Right lobe of liver (tissue), 6 donors: Measurements from ENCODE around the gene EHD4. TPM values are rescaled to one million over a fixed set of nuclear protein-coding genes. Genes with fewer than 3 reads are reported as not detected.

Source experiments
- ATAC-seq, 4 donors: fragments of 200-7000 bp; cut with Tn5 transposase; one replicate each; pipeline ENCODE4 v1.9.1; 2020; ENCODE audit warnings: mild to moderate bottlenecking in 4 of 4, moderate library complexity in 4 of 4
- DNase-seq, 3 donors: peaks; one replicate each; pipeline ENCODE4 v3.0.0-alpha.2; 2020
- H3K27ac ChIP-seq, 3 donors: fragments of 200-600 bp; one replicate each; pipeline ENCODE4 v1.8.0; 2022
- H3K27me3 ChIP-seq, 2 donors: fragments of 200-600 bp; one replicate each; pipeline ENCODE4 v1.8.0; 2022
- H3K36me3 ChIP-seq, 4 donors: fragments of 200-600 bp; sonication (generic) in 1 of 4; one replicate each; pipeline versions ENCODE4 v1.5.1 to v1.8.0; 2017 to 2022; ENCODE audit warnings: control low read depth in 1 of 4
- H3K4me1 ChIP-seq, 4 donors: fragments of 200-600 bp; sonication (generic) in 1 of 4; one replicate each; pipeline versions ENCODE4 v1.5.1 to v1.8.0; 2017 to 2022; ENCODE audit warnings: control low read depth in 1 of 4
- H3K4me3 ChIP-seq, 3 donors: fragments of 200-600 bp; one replicate each; pipeline ENCODE4 v1.8.0; 2022
- H3K9me3 ChIP-seq, 4 donors: fragments of 200-600 bp; sonication (generic) in 1 of 4; one replicate each; pipeline versions ENCODE4 v1.5.1 to v1.8.0; 2017 to 2022; ENCODE audit warnings: control low read depth in 1 of 4
- POLR2A ChIP-seq: fragments of 450-650 bp; IDR thresholded peaks from one replicate; pipeline ENCODE4 v1.6.1; 2017; ENCODE audit warnings: antibody characterized with exemption, mild to moderate bottlenecking
- WGBS: methylation state at CpG from one replicate; pipeline ENCODE4 v1.1.6; 2018; ENCODE audit warnings: low coverage, low lambda C conversion rate; ENCODE audit not compliant: insufficient coverage; ENCODE audit errors: missing lambda C conversion rate; 5-methylcytosine and 5-hydroxymethylcytosine counted together
- intact Hi-C, 2 donors: fragments of 100-400 bp; cut with DNase I; formaldehyde crosslinking; loops; one replicate each; pipeline versions ENCODE4 v1.11.2 to v1.14.1; 2022
- total RNA-seq, 6 experiments: library from RNA; depleted of rRNA in 2 of 6; stranded (reverse); fragments of >200 nt in 2 of 6; fragmentation: NEBNext Ultra II Directional in 3 of 6; extraction: Animal tissue kit (Norgen Biotek cat#: 25700) in 3 of 6; gene quantifications; one replicate each; pipeline versions ENCODE4 v1.1.0 to v1.2.4, GENCODE V29; 2016 to 2023
- TF ChIP-seq, protein P1 (sequence below), 4 donors: fragments of 200-600 bp in 3 of 4; fragments of 450-650 bp in 1 of 4; IDR thresholded peaks; one replicate each; pipeline versions ENCODE4 v1.5.1 to v1.8.0; 2016 to 2022; ENCODE audit warnings: antibody characterized with exemption in 4 of 4, mild to moderate bottlenecking in 2 of 4
- donor health status: DM: no; HTN: yes; CAD: no.
- donor health status: DM: no; HTN: no; CAD: no.
- donor health status: DM: no; HTN: no; CAD: no.
- donor health status: DM: no; HTN: yes; CAD: no.
- donor health status: DM: no; HTN: yes; CAD: no.

Gene EHD4
- total RNA-seq, 6 experiments from 2014 or later, result 4.7 to 21.5 (median 11.1) TPM

DNA sequence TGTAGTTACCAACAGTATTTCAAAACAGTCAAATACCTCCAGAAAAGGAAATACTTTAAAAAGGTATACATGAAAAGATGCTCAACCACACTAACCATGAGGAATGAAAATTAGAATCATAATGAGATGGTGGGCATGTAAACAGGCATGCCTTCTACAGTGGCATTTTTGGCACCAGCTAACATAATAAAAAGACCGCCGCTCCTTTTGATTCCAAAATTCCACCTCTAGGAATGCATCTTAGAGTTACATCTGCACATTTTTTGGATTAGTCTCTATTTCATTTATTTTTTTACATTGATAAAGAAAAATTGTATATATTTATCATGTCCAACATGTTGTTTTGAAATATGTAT, 41.5 kb downstream of the EHD4 start:
- Histone ChIP-seq H3K27me3 (no peaks in the 10 kb centered on the region), H3K4me3 (no peak overlapping the region), H3K36me3 (no peaks in the 10 kb centered on the region), H3K4me1 (peaks cover 0 to 55% (median 22%) of the 10 kb centered on the region in 4 donors), H3K9me3 (no peaks in the 10 kb centered on the region), H3K27ac (peak overlapping the region in 1 of 3 donors; percentile 31)
- TF ChIP-seq, protein P1, sequence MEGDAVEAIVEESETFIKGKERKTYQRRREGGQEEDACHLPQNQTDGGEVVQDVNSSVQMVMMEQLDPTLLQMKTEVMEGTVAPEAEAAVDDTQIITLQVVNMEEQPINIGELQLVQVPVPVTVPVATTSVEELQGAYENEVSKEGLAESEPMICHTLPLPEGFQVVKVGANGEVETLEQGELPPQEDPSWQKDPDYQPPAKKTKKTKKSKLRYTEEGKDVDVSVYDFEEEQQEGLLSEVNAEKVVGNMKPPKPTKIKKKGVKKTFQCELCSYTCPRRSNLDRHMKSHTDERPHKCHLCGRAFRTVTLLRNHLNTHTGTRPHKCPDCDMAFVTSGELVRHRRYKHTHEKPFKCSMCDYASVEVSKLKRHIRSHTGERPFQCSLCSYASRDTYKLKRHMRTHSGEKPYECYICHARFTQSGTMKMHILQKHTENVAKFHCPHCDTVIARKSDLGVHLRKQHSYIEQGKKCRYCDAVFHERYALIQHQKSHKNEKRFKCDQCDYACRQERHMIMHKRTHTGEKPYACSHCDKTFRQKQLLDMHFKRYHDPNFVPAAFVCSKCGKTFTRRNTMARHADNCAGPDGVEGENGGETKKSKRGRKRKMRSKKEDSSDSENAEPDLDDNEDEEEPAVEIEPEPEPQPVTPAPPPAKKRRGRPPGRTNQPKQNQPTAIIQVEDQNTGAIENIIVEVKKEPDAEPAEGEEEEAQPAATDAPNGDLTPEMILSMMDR (IDR thresholded peaks at IDR 0.05), result no peak
- TF ChIP-seq POLR2A, result no peak
- ATAC-seq, result no peak
- intact Hi-C loops, result no loop called here
- DNase-seq, result no peak
- WGBS, result 88% methylated on average over 2 of the region's 2 CpGs

DNA sequence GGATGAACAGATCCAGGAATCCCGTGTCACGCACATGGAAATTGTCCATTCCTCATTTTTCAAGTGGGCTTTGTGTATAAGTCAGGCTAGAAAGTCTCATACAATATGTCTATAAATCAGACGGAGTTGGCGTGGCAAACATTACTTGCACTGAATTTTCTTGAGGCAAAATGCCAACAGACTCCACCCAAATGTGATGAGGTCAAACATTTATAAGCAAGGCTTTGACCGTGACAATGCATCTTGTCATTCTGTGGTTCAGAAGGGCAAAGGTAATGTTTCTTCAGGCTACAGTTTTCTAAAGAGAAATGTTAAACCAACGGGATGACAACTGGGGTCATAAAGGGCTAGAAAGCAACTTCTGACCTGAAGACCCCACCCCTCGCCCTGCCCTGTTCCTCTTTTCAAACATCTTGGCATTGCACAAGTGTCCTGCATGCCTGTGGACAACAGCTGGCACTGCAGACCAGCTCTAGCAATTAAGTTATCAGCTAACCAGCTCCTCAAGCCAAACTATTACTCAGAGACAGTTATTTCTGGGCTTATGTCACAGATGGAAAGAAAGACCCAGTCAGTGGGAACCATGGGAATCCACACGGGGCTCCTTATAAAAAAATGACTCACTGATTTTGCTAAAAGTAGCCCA, 42.0 kb downstream of the EHD4 start:
- intact Hi-C loops, result no loop called here
- H3K9me3 ChIP-seq, result no peaks in the 10 kb centered on the region
- ATAC-seq (peak; percentile 8 to 38 (median 20)), DNase-seq (no peak)
- TF ChIP-seq, protein P1 (IDR thresholded peaks at IDR 0.05), result peak in 2 of 4 donors; percentile 23 to 24
- TF ChIP-seq POLR2A, result no peak
- WGBS, result 41% methylated on average over 8 of the region's 8 CpGs
- no peak overlapping the region for H3K4me3 ChIP-seq
- peaks cover 0 to 55% (median 22%) of the 10 kb centered on the region in 4 donors for H3K4me1 ChIP-seq
- H3K27ac ChIP-seq, result peak overlapping the region in 2 of 3 donors; percentile 5 to 31
- no peaks in the 10 kb centered on the region for H3K27me3 ChIP-seq
- no peaks in the 10 kb centered on the region for H3K36me3 ChIP-seq

DNA sequence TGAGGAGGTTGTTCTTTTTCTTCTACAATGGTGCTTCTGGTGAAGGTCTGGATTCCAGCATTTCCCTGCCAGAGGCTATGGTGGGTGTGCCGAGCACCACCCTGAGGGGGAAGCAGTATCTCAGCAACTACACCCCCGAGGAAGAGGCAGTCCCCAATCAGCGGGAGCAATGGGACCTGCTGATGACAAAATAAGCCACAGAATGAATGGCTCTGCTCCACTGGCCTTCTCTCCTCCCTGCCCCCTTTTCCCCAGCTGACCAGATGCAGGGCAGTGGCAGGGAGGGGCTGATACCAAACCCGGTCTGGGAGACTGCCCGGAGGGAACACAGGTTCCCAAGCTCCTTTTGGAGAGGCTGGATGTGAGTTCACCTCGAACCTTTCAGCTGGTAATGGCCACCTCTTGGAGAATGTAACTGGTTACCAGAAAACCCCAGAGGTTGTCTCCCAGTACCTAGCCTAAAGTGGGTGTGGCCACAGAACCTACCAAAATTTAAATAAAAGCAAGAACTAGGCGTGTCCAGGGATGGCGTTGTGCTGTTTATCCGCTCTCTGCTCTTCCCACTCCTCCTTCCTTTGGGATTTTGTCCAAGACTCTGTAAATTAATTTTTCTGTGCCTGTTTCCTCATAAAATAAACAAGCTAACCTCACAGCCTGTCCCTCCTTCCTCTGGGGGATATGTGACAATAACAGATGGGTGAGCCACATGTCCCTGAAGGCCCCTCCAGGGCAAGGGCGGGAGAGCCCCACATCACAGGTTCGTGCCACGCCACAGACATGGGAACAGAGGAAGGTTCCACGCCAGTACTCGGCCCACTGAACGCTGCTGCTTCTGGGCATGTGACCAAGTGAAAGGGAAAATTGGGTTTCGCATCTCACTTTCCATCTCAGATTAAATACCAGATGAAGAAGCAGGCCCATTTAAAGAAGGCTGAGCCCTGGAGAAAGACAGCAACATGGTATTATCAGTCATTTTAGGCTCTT, 43.4 kb downstream of the EHD4 start:
- no peaks in the 10 kb centered on the region for H3K9me3 ChIP-seq
- H3K27me3 ChIP-seq, result no peaks in the 10 kb centered on the region
- H3K4me3 ChIP-seq, result no peak overlapping the region
- H3K4me1 ChIP-seq, result peaks cover 0 to 55% (median 22%) of the 10 kb centered on the region in 4 donors
- intact Hi-C loops, result no loop called here
- peak overlapping the region; percentile 31 to 67 (median 35) for H3K27ac ChIP-seq
- H3K36me3 ChIP-seq, result no peaks in the 10 kb centered on the region
- no peak for DNase-seq
- no peak for TF ChIP-seq POLR2A
- TF ChIP-seq, protein P1 (IDR thresholded peaks at IDR 0.05), result no peak
- 45% methylated on average over 12 of the region's 16 CpGs for WGBS
- peak; percentile 9 to 28 (median 19) for ATAC-seq

DNA sequence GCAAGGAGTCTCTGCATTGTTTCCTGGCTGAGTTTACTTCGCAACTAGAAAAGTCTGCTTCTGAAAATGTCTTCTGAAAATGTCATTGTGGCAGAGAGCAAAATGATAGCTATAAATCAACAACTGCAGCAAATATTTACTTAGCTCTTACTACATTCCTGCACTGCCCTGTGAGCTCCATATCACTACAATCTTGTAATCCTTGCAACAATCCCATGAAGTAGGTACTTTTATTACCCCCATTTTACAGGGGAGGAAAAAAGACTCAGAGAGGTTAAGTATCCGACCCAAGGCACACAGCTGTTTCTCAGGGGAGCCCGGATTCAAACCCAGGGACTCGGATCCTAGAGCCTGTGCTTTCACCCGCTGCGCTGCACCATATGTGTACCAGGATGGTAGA, 44.3 kb downstream of the EHD4 start:
- DNase-seq (no peak), ATAC-seq (peak; percentile 64 to 75 (median 72))
- TF ChIP-seq, protein P1 (IDR thresholded peaks at IDR 0.05), result no peak
- no peak for TF ChIP-seq POLR2A
- intact Hi-C loops, result no loop called here
- Histone ChIP-seq H3K4me1 (peaks cover 0 to 55% (median 22%) of the 10 kb centered on the region in 4 donors), H3K4me3 (no peak overlapping the region), H3K27ac (peak overlapping the region; percentile 31 to 67 (median 35)), H3K9me3 (no peaks in the 10 kb centered on the region), H3K27me3 (no peaks in the 10 kb centered on the region), H3K36me3 (no peaks in the 10 kb centered on the region)
- 64% methylated on average over 6 of the region's 6 CpGs for WGBS
